ENCODE results near the gene POLR3GL. TPM values are rescaled to one million over a fixed set of nuclear protein-coding genes. Genes with fewer than 3 reads are reported as not detected.

Gene POLR3GL
- total and polyA plus RNA-seq, 4 donors: 9.4 to 34.3 (median 27.3) TPM

DNA sequence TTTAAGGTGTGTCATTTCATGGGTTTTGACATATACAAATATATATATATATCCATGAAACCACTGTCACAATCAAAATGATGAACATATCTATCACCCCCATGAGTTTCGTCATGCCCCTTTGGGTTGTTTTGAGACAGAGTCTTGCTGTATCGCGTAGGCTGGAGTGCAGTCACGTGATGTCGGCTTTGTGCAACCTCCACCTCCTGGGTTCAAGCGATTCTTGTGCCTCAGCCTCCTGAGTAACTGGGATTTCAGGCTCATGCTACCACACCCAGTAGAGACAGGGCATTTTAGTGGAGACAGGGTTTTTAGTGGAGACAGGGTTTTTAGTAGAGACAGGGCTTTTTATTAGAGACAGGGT, 49.1 kb downstream of the POLR3GL start:
- no peak for DNase-seq
- no peak overlapping the region for H3K9ac ChIP-seq (ENCODE audit: insufficient read depth in 1 of 2, low read length in 2 of 2)
- TF ChIP-seq CTCF (IDR thresholded peaks at IDR 0.05; ENCODE audit: control extremely low read depth, extremely low read depth): no peak

GRCh38 chr1:146016891-146017290, 52.4 kb downstream of the POLR3GL start:
- no peaks in the 10 kb centered on the region for H3K9me3 ChIP-seq (ENCODE audit: control insufficient read depth in 4 of 4, insufficient read depth in 3 of 4, low read length in 3 of 4)
- WGBS, 2 donors: 67 to 82% methylated on average over 1 of the region's 1 CpG
- peaks cover 0 to 44% (median 41%) of the 10 kb centered on the region in 3 donors for H3K27me3 ChIP-seq (ENCODE audit: control insufficient read depth in 3 of 3, insufficient read depth in 3 of 3, low read length in 2 of 3)
- no peak overlapping the region for H3K9ac ChIP-seq (ENCODE audit: insufficient read depth in 1 of 2, low read length in 2 of 2)
- ATAC-seq (ENCODE audit: insufficient read depth, low FRiP score): no peak
- H3K36me3 ChIP-seq (ENCODE audit: control insufficient read depth in 4 of 4, insufficient read depth in 4 of 4, low read length in 4 of 4): no peaks in the 10 kb centered on the region
- no peak overlapping the region for H3K4me3 ChIP-seq
- no peak for DNase-seq
- no peak overlapping the region for H3K27ac ChIP-seq (ENCODE audit: low read depth in 1 of 2, low read length in 1 of 2)
- peaks cover 0 to 9% (median under 1%) of the 10 kb centered on the region in 5 donors for H3K4me1 ChIP-seq (ENCODE audit: control insufficient read depth in 5 of 5, insufficient read depth in 5 of 5, low read length in 5 of 5)
- TF ChIP-seq CTCF (IDR thresholded peaks at IDR 0.05; ENCODE audit: control extremely low read depth, extremely low read depth): no peak

More for the DNA sequence above, 49.1 kb downstream of the POLR3GL start:
- H3K36me3 ChIP-seq (ENCODE audit: control insufficient read depth in 4 of 4, insufficient read depth in 4 of 4, low read length in 4 of 4): no peaks in the 10 kb centered on the region
- H3K9me3 ChIP-seq (ENCODE audit: control insufficient read depth in 4 of 4, insufficient read depth in 3 of 4, low read length in 3 of 4): no peaks in the 10 kb centered on the region
- peaks cover 0 to 13% (median 11%) of the 10 kb centered on the region in 3 donors for H3K27me3 ChIP-seq (ENCODE audit: control insufficient read depth in 3 of 3, insufficient read depth in 3 of 3, low read length in 2 of 3)
- H3K4me1 ChIP-seq (ENCODE audit: control insufficient read depth in 5 of 5, insufficient read depth in 5 of 5, low read length in 5 of 5): peaks cover 0 to 5% (median 0%) of the 10 kb centered on the region in 5 donors
- no peak overlapping the region for H3K4me3 ChIP-seq
- 67 to 79% methylated on average over 6 of the region's 6 CpGs for WGBS, 2 donors
- peak overlapping the region in 1 of 2 donors; percentile 28 for H3K27ac ChIP-seq (ENCODE audit: low read depth in 1 of 2, low read length in 1 of 2)
- ATAC-seq (ENCODE audit: insufficient read depth, low FRiP score): no peak

DNA sequence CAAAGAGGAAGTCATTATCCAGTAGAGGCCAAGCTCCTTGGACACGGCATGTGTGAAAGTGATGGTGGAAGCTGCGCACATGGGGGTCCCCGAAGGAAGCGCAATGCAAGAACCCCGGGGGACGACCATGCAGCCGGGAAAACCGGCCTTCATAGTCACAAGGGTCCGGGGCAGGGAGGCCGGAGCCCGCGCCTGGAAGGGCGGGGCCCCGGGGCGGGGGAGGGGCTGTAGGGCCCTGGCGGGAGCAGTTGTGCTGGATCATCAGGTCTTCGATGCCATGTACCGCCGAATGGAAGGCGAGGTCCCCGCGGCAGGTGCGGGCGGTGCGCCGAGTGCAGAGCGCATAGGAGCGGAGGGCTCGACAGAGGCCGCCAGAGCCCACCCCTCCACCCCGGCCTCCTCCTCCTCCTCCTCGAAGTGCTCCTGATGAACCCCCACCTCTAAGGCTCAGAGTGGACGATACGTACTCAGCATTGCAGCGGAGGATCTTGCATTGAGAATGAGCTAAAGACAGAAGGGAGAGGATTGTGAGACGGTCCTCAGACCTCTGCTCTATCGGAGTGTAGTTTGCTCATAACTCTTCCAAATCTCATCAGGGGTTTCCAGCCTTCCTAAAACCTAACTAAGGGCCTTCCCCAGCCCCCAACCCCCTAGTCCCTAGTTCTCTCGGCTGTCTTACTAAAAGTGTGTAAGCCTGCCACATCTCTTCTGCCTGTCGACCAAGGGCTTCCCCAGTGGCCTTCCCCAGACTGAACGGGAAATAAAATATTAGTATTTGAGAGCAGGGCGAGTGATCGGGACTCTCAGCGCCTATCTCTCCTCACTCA, 55.0 kb downstream of the POLR3GL start:
- no peaks in the 10 kb centered on the region for H3K9me3 ChIP-seq (ENCODE audit: control insufficient read depth in 4 of 4, insufficient read depth in 3 of 4, low read length in 3 of 4)
- WGBS, 2 donors: 13 to 17% methylated on average over 41 to 43 of the region's 43 CpGs
- H3K27ac ChIP-seq (ENCODE audit: low read depth in 1 of 2, low read length in 1 of 2): no peak overlapping the region
- H3K27me3 ChIP-seq (ENCODE audit: control insufficient read depth in 3 of 3, insufficient read depth in 3 of 3, low read length in 2 of 3): peaks cover 0 to 46% (median 38%) of the 10 kb centered on the region in 3 donors
- H3K36me3 ChIP-seq (ENCODE audit: control insufficient read depth in 4 of 4, insufficient read depth in 4 of 4, low read length in 4 of 4): no peaks in the 10 kb centered on the region
- no peak overlapping the region for H3K4me3 ChIP-seq
- peaks cover 0 to 4% (median 3%) of the 10 kb centered on the region in 5 donors for H3K4me1 ChIP-seq (ENCODE audit: control insufficient read depth in 5 of 5, insufficient read depth in 5 of 5, low read length in 5 of 5)
- ATAC-seq (ENCODE audit: insufficient read depth, low FRiP score): no peak
- DNase-seq: no peak
- no peak overlapping the region for H3K9ac ChIP-seq (ENCODE audit: insufficient read depth in 1 of 2, low read length in 2 of 2)
- TF ChIP-seq CTCF (IDR thresholded peaks at IDR 0.05; ENCODE audit: control extremely low read depth, extremely low read depth): no peak
